ENCODE measurements around the gene MCC.

The MCC gene

GRCh38 chr5:113000466-113000865 is 487.8 kb downstream of the MCC start:
- no peak for DNase-seq

GRCh38 chr5:112998296-112998695 is 490.0 kb downstream of the MCC start:
- no peak for DNase-seq

GRCh38 chr5:112996830-112997374 is 491.4 kb downstream of the MCC start:
- DNase-seq, result no peak

GRCh38 chr5:112995764-112996618 is 492.3 kb downstream of the MCC start:
- peak; percentile 79 for DNase-seq

GRCh38 chr5:112986224-112986623 is 502.0 kb downstream of the MCC start:
- no peak for DNase-seq

- DNase-seq, result no peak
Observed at GRCh38 chr5:112983363-112983762, 504.9 kb downstream of the MCC start.

GRCh38 chr5:112979723-112980122 is 508.5 kb downstream of the MCC start:
- DNase-seq, result no peak

GRCh38 chr5:112978836-112979235 is 509.4 kb downstream of the MCC start:
- no peak for DNase-seq

GRCh38 chr5:112977440-112977861 is 510.8 kb downstream of the MCC start:
- no peak for DNase-seq

GRCh38 chr5:112976432-112977309 is 511.6 kb downstream of the MCC start, which contains the start of gene DCP2:
Gene DCP2, plus strand, starts transcription at chr5:112976798. Its CDS starts 136 bp downstream, at chr5:112976934.
- DNase-seq, result peak; percentile 98

- no peak for DNase-seq
Observed at GRCh38 chr5:112975721-112976431, 512.4 kb downstream of the MCC start.

GRCh38 chr5:112974901-112975300 is 513.4 kb downstream of the MCC start:
- DNase-seq, result no peak

GRCh38 chr5:112973904-112974303 is 514.3 kb downstream of the MCC start:
- DNase-seq, result no peak

GRCh38 chr5:112973036-112973435 is 515.2 kb downstream of the MCC start:
- DNase-seq, result no peak

Measured in CD4-positive, alpha-beta T cell treated with Interleukin-4 for 4 hours (primary cell).